ENCODE measurements around the gene CAMK1D. TPM values are rescaled to one million over a fixed set of nuclear protein-coding genes. Genes with fewer than 3 reads are reported as not detected.

Gene CAMK1D
- total RNA-seq, 1 donor from 2014 or later, result 7.6 TPM

GRCh38 chr10:12622691-12623090 is 273.3 kb downstream of the CAMK1D start:
- Mint-ChIP-seq H3K27me3 (ENCODE audit: low read depth) (peaks cover 19% of the 10 kb centered on the region), H3K4me3 (no peak overlapping the region), H3K36me3 (no peaks in the 10 kb centered on the region), H3K9me3 (peaks cover 7% of the 10 kb centered on the region), H3K4me1 (peaks cover 1% of the 10 kb centered on the region), H3K27ac (no peak overlapping the region)
- no peak for TF ChIP-seq CTCF (IDR thresholded peaks at IDR 0.05; ENCODE audit: unreplicated experiment)
- no peak for DNase-seq (ENCODE audit: low spot score in 2 of 2, unreplicated experiment in 2 of 2)

GRCh38 chr10:12625393-12626023 is 276.2 kb downstream of the CAMK1D start:
- no peak for TF ChIP-seq CTCF (IDR thresholded peaks at IDR 0.05; ENCODE audit: unreplicated experiment)
- Mint-ChIP-seq H3K36me3 (no peaks in the 10 kb centered on the region), H3K9me3 (peaks cover 7% of the 10 kb centered on the region), H3K27ac (no peak overlapping the region), H3K27me3 (ENCODE audit: low read depth) (peaks cover 15% of the 10 kb centered on the region), H3K4me3 (no peak overlapping the region), H3K4me1 (peaks cover 1% of the 10 kb centered on the region)
- no peak for DNase-seq (ENCODE audit: low spot score in 2 of 2, unreplicated experiment in 2 of 2)

GRCh38 chr10:12628153-12628552 is 278.8 kb downstream of the CAMK1D start:
- Mint-ChIP-seq H3K9me3 (peaks cover 21% of the 10 kb centered on the region), H3K27ac (no peak overlapping the region), H3K27me3 (ENCODE audit: low read depth) (peaks cover 5% of the 10 kb centered on the region), H3K36me3 (no peaks in the 10 kb centered on the region), H3K4me3 (no peak overlapping the region), H3K4me1 (peaks cover 1% of the 10 kb centered on the region)
- no peak for DNase-seq (ENCODE audit: low spot score in 2 of 2, unreplicated experiment in 2 of 2)
- no peak for TF ChIP-seq CTCF (IDR thresholded peaks at IDR 0.05; ENCODE audit: unreplicated experiment)

GRCh38 chr10:12628964-12629766 is 279.8 kb downstream of the CAMK1D start:
- Mint-ChIP-seq H3K27me3 (ENCODE audit: low read depth) (peaks cover 3% of the 10 kb centered on the region), H3K9me3 (peaks cover 19% of the 10 kb centered on the region), H3K4me1 (peaks cover 1% of the 10 kb centered on the region), H3K27ac (no peak overlapping the region), H3K4me3 (no peak overlapping the region), H3K36me3 (no peaks in the 10 kb centered on the region)
- DNase-seq (ENCODE audit: low spot score in 2 of 2, unreplicated experiment in 2 of 2), result no peak
- no peak for TF ChIP-seq CTCF (IDR thresholded peaks at IDR 0.05; ENCODE audit: unreplicated experiment)

GRCh38 chr10:12629767-12630165 is 280.4 kb downstream of the CAMK1D start:
- DNase-seq (ENCODE audit: low spot score in 2 of 2, unreplicated experiment in 2 of 2), result no peak
- peaks cover 1% of the 10 kb centered on the region for H3K27me3 Mint-ChIP-seq (ENCODE audit: low read depth)
- no peaks in the 10 kb centered on the region for H3K36me3 Mint-ChIP-seq
- no peak overlapping the region for H3K4me3 Mint-ChIP-seq
- no peak for TF ChIP-seq CTCF (IDR thresholded peaks at IDR 0.05; ENCODE audit: unreplicated experiment)
- H3K4me1 Mint-ChIP-seq, result peaks cover 1% of the 10 kb centered on the region
- H3K9me3 Mint-ChIP-seq, result peaks cover 14% of the 10 kb centered on the region
- H3K27ac Mint-ChIP-seq, result no peak overlapping the region

Measured in mesothelial cell of epicardium (in vitro differentiated cells).